GM18858 (cell line): Measurements from ENCODE around the gene DCDC2C.
A peak's percentile ranks its signal among the peaks of the same experiment; 100 is the strongest.

Experiments
- ATAC-seq: cut with Tn5 transposase; IDR thresholded peaks from one replicate; pipeline ENCODE4 v1.9.1; 2021; ENCODE audit not compliant: unreplicated experiment

Gene DCDC2C

DNA sequence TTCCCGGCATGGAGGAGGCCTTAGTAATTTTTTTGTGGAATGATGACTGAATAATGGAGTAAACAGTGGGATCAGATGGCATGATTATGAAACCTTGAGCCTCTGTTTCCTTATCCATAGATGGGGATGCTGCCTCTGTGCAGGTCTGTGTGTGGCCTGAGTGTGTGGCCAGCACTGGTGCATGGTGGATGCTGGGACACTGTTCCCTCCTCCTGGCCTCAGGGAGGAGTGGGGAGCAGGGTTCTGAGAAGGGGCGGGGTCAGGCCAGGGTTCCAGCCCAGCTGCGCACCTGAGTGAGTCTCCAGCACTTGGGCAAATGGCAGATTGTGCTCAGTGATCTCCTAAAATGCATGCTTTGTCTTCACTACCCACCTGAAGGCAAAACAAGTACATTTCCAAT, 66.4 kb downstream of the DCDC2C start:
- ATAC-seq, result no peak

DNA sequence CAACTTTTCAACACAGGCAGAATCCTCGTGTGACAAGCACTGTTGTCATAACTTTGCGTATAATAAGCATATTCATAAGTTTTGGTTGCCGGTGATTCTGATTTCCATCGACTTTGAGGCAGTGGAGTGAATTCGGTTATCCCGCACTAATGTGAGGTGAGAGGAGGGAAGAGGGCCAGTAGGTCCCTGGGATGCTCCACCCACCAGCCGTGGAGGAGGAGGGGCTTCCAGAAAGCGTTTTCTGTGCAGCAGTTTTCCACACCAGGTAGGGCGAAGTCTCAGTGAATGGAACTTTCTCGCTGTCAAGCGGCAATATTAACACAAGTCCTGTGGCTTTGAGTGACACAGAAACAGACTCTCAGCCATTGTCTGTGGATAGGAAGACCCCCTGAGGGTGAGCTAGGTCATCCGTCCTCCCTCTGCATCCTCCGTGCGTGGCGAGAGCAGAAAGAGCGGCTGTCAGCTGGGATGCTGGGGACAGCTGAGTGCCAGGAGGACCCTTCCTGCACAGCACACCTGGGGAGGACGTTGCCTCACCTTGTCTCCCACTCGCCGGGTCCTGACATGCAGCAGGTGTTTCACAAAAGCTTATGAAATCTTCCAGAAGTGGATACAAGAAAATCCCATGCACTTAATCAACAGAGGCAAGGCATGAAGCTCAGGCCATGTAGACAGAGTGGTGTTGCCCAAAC, 67.5 kb downstream of the DCDC2C start:
- no peak for ATAC-seq

DNA sequence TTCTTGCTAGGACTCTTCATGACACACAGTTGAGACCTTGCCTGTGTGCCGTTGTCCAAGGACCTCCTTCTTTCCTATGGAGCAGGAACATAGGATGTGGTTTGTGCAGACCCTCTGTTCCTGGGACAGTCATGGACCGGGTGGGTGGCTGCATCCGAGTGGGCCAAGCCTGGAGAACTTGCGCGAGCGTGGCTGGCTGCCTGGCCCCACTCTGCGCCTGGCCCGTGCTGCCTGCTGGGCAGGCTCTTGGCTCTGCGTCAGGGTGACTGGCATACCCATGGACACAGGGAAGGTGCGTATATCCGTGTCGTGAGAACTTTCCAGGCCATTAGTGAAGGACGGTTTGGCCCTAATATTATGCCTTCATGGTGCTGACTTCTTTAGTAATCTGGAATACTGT, 68.2 kb downstream of the DCDC2C start:
- ATAC-seq, result no peak

GRCh38 chr2:3774336-3774735, 71.0 kb downstream of the DCDC2C start:
- ATAC-seq, result no peak

DNA sequence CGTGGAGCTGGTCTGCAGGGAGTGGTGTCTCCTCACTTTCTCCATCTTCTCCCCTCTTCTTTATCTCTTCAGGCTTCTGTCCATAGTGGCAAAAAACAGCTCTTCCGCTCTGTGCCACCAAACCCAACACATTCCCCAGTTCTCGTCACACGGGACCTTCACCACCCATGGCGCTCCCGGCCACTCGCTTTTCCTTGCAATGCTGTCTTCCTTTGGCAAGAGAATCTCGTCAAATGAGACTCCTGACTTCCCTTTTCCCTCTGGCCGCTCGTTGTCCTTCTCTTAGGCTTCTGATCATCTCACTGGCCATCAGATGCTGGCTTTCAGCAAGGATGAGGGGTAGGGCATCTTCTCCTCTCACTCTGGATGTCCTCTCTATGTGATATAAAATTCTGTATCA, 72.9 kb downstream of the DCDC2C start:
- ATAC-seq, result no peak

DNA sequence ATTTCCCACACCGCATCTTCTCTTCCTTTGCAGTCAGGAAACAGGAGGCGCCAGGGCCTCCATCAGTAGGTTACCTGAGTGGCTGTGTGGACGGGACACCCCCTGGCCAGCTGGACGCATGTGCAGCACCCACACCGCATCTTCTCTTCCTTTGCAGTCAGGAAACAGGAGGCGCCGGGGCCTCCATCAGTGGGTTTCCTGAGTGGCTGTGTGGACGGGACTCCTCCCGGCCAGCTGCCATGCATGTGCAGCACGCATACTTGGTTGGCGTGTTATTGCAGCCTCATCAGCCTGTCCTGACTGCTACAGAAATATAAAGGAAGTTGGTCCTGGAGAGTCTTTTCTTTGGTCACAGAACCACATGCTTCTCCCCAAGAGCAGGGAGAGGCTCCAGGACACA, 74.6 kb downstream of the DCDC2C start:
- no peak for ATAC-seq

- ATAC-seq, result no peak
Measured at GRCh38 chr2:3778851-3779495, 75.6 kb downstream of the DCDC2C start.

- no peak for ATAC-seq
Measured at GRCh38 chr2:3779496-3780049, 76.2 kb downstream of the DCDC2C start.

- peak; percentile 99 for ATAC-seq
Measured at GRCh38 chr2:3780477-3781402, 77.4 kb downstream of the DCDC2C start.

GRCh38 chr2:3784731-3785130, 81.4 kb downstream of the DCDC2C start:
- no peak for ATAC-seq

- no peak for ATAC-seq
Measured at GRCh38 chr2:3785220-3785889, 82.0 kb downstream of the DCDC2C start.

- ATAC-seq, result no peak
Measured at GRCh38 chr2:3785890-3786273, 82.5 kb downstream of the DCDC2C start.

DNA sequence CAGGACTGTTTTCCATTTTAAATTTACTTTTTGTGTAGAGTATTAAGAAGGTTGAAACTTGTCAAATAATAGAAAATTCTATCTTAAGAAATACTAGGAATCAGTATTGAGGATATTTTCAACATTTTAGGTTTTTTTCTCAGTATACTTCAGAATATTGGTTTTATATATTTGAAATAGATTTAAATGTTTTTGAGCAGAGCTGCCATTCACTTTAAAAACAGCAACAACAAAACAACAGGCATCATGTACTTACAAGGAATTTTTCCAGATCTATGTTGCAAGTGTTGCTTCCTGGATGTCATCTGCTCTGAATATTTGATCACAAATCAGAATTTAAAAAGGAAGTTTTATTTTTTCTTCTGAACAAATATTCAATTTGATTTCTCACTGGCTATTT, 84.4 kb downstream of the DCDC2C start:
- ATAC-seq, result no peak

- ATAC-seq, result no peak
Measured at GRCh38 chr2:3789256-3789655, 85.9 kb downstream of the DCDC2C start.

DNA sequence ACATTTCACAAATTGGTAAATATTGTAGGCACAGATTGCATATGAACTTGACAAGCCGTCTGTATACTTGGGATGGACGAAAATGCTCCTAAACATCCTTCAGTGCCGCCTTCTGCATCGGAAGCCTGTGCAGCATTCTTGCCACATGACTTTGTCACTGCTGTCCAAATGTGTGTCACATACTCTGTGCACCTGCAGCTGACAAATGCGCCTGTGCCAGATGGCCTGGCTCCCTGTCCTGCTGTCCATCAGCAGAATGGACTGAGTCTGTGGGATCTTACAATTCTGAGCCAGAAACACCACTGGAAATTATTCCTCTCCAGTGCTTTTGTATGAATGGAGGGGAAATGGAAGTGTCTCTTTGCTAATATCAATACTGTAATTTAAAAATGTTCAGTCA, 89.9 kb downstream of the DCDC2C start:
- no peak for ATAC-seq

DNA sequence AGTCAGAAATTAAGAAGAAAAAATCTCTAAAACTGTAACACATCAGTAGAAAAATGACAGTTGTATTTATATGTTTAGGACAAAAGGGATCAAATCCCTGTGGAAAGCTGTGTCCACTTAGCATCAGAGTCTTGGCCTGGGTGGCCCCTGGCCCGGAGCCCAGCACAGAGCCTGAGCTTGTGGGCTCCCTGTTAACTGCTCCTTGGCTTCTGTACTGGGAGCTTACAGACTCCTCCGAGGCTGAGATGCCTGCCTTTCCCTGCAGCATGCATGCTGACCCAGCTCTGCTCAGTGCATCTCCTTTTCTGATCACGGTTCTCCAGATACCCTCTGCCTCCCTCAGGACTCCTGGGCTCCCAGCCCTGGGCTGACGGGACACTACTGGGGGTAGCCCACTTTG, 98.1 kb downstream of the DCDC2C start:
- no peak for ATAC-seq

DNA sequence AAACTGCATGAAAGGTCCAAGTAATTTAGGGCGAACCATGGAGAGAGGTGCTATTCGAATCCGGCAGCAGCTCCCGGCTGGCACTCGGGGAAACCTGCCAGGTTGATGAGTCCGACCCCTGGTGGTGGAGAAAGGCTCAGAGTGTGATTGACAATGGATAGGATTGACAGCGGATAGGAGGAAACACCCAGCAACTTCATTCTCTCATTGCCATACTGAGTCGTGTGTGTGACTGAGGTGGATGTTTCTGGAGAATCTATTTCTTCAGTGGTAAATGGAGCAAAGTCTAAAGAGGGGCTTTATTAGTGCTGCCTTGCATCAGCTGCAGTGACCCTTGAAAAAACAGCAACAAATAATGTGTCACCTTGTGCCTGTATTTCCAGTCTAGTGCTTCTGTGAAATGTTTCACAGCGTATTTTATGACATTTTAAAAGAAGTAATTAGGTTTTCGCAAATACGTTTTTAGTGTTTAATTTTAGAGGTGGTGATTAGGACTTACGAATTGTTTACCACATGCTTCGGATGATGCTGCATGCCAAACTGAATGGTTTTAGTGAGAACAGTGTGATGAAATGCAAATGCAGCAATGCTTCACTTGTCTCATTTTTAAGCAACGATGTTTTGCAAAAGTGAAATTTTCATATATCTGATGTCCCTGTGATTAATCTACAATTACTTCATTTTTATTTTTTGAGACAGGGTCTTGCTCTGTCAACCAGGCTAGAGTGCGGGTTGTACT, 102.0 kb downstream of the DCDC2C start:
- ATAC-seq, result no peak

GRCh38 chr2:3806168-3806567, 102.8 kb downstream of the DCDC2C start:
- ATAC-seq, result no peak

DNA sequence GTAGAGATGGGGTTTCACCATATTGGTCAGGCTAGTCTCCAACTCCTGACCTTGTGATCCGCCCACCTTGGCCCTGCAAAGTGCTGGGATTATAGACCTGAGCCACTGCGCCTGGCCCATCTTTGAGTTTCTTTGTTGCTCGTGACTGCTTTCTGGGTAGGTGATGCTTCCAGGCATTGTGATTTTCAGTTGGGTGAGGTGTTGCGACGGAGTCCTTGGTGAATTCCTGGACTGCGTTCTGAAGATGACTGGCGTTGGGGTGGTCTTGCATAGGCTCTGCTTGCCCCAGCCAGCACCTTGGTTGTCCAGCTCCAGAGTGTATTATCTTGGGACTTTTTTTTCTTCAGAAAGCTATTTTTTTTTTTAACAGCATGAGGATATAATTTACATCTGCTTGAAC, 103.4 kb downstream of the DCDC2C start:
- ATAC-seq, result no peak

DNA sequence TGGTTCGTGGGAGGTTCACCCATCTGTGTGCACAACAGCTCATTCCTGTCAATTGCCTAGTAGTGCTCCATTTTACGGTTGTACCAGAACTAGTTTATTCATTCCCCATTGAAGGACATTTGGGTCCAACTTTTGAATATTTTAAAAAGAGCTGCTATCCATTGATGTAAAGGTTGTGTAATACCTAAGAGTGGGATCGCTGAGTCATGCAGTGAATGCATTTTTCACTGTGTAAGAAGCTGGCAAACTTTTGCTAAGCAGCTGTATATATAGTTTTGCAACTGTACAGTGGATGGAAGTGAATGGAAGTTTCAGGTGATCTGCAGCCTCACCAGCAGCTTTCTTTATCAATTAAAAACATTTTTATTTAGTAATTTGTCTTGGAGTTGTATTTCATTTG, 104.5 kb downstream of the DCDC2C start:
- ATAC-seq, result no peak
